ENCODE results near the gene HSPB6. TPM values are rescaled to one million over a fixed set of nuclear protein-coding genes. Genes with fewer than 3 reads are reported as not detected.
"Not testable (repeated sequence)": the region's sequence is repeated elsewhere in the genome, so short reads cannot be mapped to it uniquely, and the experiment has no call there.

The HSPB6 gene
- total RNA-seq, 1 experiment from 2014 or later, result 0.93 TPM

GRCh38 chr19:35797663-35798062, 40.8 kb upstream of the HSPB6 start:
- Histone ChIP-seq H3K9ac (ENCODE audit: low read length) (no peak overlapping the region), H3K36me3 (ENCODE audit: control insufficient read depth in 1 of 2, insufficient read depth in 2 of 2, low read length in 2 of 2) (no peaks in the 10 kb centered on the region)
- ATAC-seq, result no peak

GRCh38 chr19:35796645-35797542, 40.1 kb upstream of the HSPB6 start:
- DNase-seq (ENCODE audit: low read depth, low spot score) (no peak), ATAC-seq (no peak)
- H3K36me3 ChIP-seq (ENCODE audit: control insufficient read depth in 1 of 2, insufficient read depth in 2 of 2, low read length in 2 of 2), result no peaks in the 10 kb centered on the region
- H3K27me3 ChIP-seq (ENCODE audit: insufficient read depth, low read length), result no peaks in the 10 kb centered on the region
- ChIA-PET POLR2A (no interaction called here), CTCF (no interaction called here), RAD21 (ENCODE audit: low non-redundant PET in 1 of 2, low total read pairs in 2 of 2, uncharacterized antibody in 2 of 2, unreplicated experiment in 2 of 2) (no interaction called here)
- H3K4me2 ChIP-seq (ENCODE audit: low read length), result no peak overlapping the region
- intact Hi-C loops (cut with micrococcal nuclease), result no loop called here
- no TSS peak for BruUV-seq (replicated peaks)
- H3K4me3 ChIP-seq (replicated peaks in 1 of 2; ENCODE audit: low read depth in 1 of 2, low read length in 2 of 2), result no peak overlapping the region
- H2AFZ ChIP-seq (ENCODE audit: low read depth, low read length, poor library complexity, severe bottlenecking), result no peak overlapping the region
- H3K27ac ChIP-seq (ENCODE audit: low read depth, low read length), result no peak overlapping the region
- no peak overlapping the region for H3K9ac ChIP-seq (ENCODE audit: low read length)
- H4K20me1 ChIP-seq (ENCODE audit: insufficient read depth), result no peaks in the 10 kb centered on the region
- TF ChIP-seq TCF7L2 (IDR thresholded peaks at IDR 0.05; ENCODE audit: borderline replicate concordance, extremely low read depth, insufficient read depth, insufficient read length) (no peak), MAX (IDR thresholded peaks at IDR 0.05) (no peak), POLR2A (IDR thresholded peaks at IDR 0.05; ENCODE audit: borderline replicate concordance, extremely low read depth, insufficient read depth, insufficient read length) (no peak), CEBPB (IDR thresholded peaks at IDR 0.05; ENCODE audit: low read depth) (no peak), ELF1 (IDR thresholded peaks at IDR 0.05; ENCODE audit: borderline replicate concordance, low read depth) (no peak), EZH2phosphoT487 (IDR thresholded peaks at IDR 0.05; ENCODE audit: borderline replicate concordance) (no peak), FOSL1 (IDR thresholded peaks at IDR 0.05; ENCODE audit: low read depth) (no peak), CBX3 (IDR thresholded peaks at IDR 0.05; ENCODE audit: low read depth) (no peak), POLR2AphosphoS5 (IDR thresholded peaks at IDR 0.05; ENCODE audit: low read depth, low read length) (no peak), SIN3A (IDR thresholded peaks at IDR 0.05; ENCODE audit: low read depth) (no peak)
- peaks cover 0 to 5% of the 10 kb centered on the region in 2 experiments; a peak in 2 of 4 replicates for H3K4me1 ChIP-seq (ENCODE audit: control insufficient read depth in 1 of 2, insufficient read depth in 2 of 2, low read length in 2 of 2)
- no peaks in the 10 kb centered on the region for H3K9me3 ChIP-seq (ENCODE audit: control insufficient read depth in 1 of 2, insufficient read depth in 1 of 2, low read depth in 1 of 2, low read length in 2 of 2)
- no peaks in the 10 kb centered on the region for H3K9me2 ChIP-seq (ENCODE audit: insufficient read depth)
- no peaks in the 10 kb centered on the region for H3K79me2 ChIP-seq (ENCODE audit: insufficient read depth, low read length)

More at GRCh38 chr19:35797663-35798062, 40.8 kb upstream of the HSPB6 start:
- ChIA-PET POLR2A (no interaction called here), CTCF (no interaction called here), RAD21 (ENCODE audit: low non-redundant PET in 1 of 2, low total read pairs in 2 of 2, uncharacterized antibody in 2 of 2, unreplicated experiment in 2 of 2) (no interaction called here)
- no TSS peak for BruUV-seq (replicated peaks)
- no peak overlapping the region for H3K27ac ChIP-seq (ENCODE audit: low read depth, low read length)
- no peak overlapping the region for H2AFZ ChIP-seq (ENCODE audit: low read depth, low read length, poor library complexity, severe bottlenecking)
- H4K20me1 ChIP-seq (ENCODE audit: insufficient read depth), result no peaks in the 10 kb centered on the region
- H3K9me3 ChIP-seq (ENCODE audit: control insufficient read depth in 1 of 2, insufficient read depth in 1 of 2, low read depth in 1 of 2, low read length in 2 of 2), result no peaks in the 10 kb centered on the region
- intact Hi-C loops (cut with micrococcal nuclease), result no loop called here
- no peaks in the 10 kb centered on the region for H3K9me2 ChIP-seq (ENCODE audit: insufficient read depth)
- H3K27me3 ChIP-seq (ENCODE audit: insufficient read depth, low read length), result no peaks in the 10 kb centered on the region
- no peak overlapping the region for H3K4me3 ChIP-seq (replicated peaks in 1 of 2; ENCODE audit: low read depth in 1 of 2, low read length in 2 of 2)
- no peak overlapping the region for H3K4me2 ChIP-seq (ENCODE audit: low read length)
- no peak for TF ChIP-seq ELF1 (IDR thresholded peaks at IDR 0.05; ENCODE audit: borderline replicate concordance, low read depth)
- peaks cover 0 to 5% of the 10 kb centered on the region in 2 experiments; a peak in 2 of 4 replicates for H3K4me1 ChIP-seq (ENCODE audit: control insufficient read depth in 1 of 2, insufficient read depth in 2 of 2, low read length in 2 of 2)
- H3K79me2 ChIP-seq (ENCODE audit: insufficient read depth, low read length), result no peaks in the 10 kb centered on the region
- no peak for DNase-seq (ENCODE audit: low read depth, low spot score)

- DNase-seq (ENCODE audit: low read depth, low spot score); H3K36me3 ChIP-seq (ENCODE audit: control insufficient read depth in 1 of 2, insufficient read depth in 2 of 2, low read length in 2 of 2); H4K20me1 ChIP-seq (ENCODE audit: insufficient read depth); H3K27ac ChIP-seq (ENCODE audit: low read depth, low read length); H3K4me2 ChIP-seq (ENCODE audit: low read length); ATAC-seq; H3K9me3 ChIP-seq (ENCODE audit: control insufficient read depth in 1 of 2, insufficient read depth in 1 of 2, low read depth in 1 of 2, low read length in 2 of 2); H3K79me2 ChIP-seq (ENCODE audit: insufficient read depth, low read length); H2AFZ ChIP-seq (ENCODE audit: low read depth, low read length, poor library complexity, severe bottlenecking); H3K4me1 ChIP-seq (ENCODE audit: control insufficient read depth in 1 of 2, insufficient read depth in 2 of 2, low read length in 2 of 2); H3K9ac ChIP-seq (ENCODE audit: low read length); H3K27me3 ChIP-seq (ENCODE audit: insufficient read depth, low read length); H3K9me2 ChIP-seq (ENCODE audit: insufficient read depth); intact Hi-C loops (cut with micrococcal nuclease); BruUV-seq (replicated peaks); H3K4me3 ChIP-seq (replicated peaks in 1 of 2; ENCODE audit: low read depth in 1 of 2, low read length in 2 of 2); CTCF ChIA-PET; POLR2A ChIA-PET; RAD21 ChIA-PET (ENCODE audit: low non-redundant PET in 1 of 2, low total read pairs in 2 of 2, uncharacterized antibody in 2 of 2, unreplicated experiment in 2 of 2): not testable (repeated sequence)
These were observed 38.7 kb upstream of the HSPB6 start for GRCh38 chr19:35795564-35795963.
